ENCODE results near the gene MSLN. TPM values are rescaled to one million over a fixed set of nuclear protein-coding genes. Genes with fewer than 3 reads are reported as not detected.
"Not testable (repeated sequence)": the region's sequence is repeated elsewhere in the genome, so short reads cannot be mapped to it uniquely, and the experiment has no call there.

Gene MSLN
- total RNA-seq, 4 donors from 2014 or later = 1.5 TPM; not detected in 3

DNA sequence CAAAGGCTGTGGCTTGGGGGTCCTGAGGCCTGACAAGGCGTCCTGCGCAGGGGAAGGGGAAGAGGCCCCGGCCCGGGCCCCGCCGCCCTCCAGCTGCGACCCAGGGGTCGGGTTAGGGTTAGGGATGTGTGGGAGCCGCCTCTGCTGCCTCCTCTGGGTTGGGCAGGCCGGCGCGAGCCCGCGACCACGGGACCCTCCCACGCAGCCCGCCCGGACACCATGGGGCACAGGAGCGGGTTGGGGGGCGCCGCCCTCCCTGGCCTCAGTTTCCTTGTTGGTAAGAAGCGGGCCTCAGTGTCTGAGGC lies 20.1 kb upstream of the MSLN start:
- no peak for DNase-seq (ENCODE audit: low spot score in 2 of 2)
- Histone ChIP-seq H3K27me3 (peaks cover 0 to 3% of the 10 kb centered on the region in 2 donors), H3K36me3 (peaks cover 0 to 42% (median 0%) of the 10 kb centered on the region in 3 donors), H3K4me1 (peaks cover 0 to 16% (median 14%) of the 10 kb centered on the region in 4 donors), H3K4me3 (peak overlapping the region; percentile 75 to 100 (median 94)), H3K9me3 (no peaks in the 10 kb centered on the region), H3K27ac (peak overlapping the region; percentile 24 to 87 (median 76))
- WGBS, 2 donors = 0% methylated on average over 6 of the region's 22 CpGs; no CpG with 5 or more reads in 1 of the 2 donors
- TF ChIP-seq EP300 (IDR thresholded peaks at IDR 0.05) (no peak), POLR2A (IDR thresholded peaks at IDR 0.05) (no peak)
- TF ChIP-seq, protein P1, sequence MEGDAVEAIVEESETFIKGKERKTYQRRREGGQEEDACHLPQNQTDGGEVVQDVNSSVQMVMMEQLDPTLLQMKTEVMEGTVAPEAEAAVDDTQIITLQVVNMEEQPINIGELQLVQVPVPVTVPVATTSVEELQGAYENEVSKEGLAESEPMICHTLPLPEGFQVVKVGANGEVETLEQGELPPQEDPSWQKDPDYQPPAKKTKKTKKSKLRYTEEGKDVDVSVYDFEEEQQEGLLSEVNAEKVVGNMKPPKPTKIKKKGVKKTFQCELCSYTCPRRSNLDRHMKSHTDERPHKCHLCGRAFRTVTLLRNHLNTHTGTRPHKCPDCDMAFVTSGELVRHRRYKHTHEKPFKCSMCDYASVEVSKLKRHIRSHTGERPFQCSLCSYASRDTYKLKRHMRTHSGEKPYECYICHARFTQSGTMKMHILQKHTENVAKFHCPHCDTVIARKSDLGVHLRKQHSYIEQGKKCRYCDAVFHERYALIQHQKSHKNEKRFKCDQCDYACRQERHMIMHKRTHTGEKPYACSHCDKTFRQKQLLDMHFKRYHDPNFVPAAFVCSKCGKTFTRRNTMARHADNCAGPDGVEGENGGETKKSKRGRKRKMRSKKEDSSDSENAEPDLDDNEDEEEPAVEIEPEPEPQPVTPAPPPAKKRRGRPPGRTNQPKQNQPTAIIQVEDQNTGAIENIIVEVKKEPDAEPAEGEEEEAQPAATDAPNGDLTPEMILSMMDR (IDR thresholded peaks at IDR 0.05) = no peak

DNA sequence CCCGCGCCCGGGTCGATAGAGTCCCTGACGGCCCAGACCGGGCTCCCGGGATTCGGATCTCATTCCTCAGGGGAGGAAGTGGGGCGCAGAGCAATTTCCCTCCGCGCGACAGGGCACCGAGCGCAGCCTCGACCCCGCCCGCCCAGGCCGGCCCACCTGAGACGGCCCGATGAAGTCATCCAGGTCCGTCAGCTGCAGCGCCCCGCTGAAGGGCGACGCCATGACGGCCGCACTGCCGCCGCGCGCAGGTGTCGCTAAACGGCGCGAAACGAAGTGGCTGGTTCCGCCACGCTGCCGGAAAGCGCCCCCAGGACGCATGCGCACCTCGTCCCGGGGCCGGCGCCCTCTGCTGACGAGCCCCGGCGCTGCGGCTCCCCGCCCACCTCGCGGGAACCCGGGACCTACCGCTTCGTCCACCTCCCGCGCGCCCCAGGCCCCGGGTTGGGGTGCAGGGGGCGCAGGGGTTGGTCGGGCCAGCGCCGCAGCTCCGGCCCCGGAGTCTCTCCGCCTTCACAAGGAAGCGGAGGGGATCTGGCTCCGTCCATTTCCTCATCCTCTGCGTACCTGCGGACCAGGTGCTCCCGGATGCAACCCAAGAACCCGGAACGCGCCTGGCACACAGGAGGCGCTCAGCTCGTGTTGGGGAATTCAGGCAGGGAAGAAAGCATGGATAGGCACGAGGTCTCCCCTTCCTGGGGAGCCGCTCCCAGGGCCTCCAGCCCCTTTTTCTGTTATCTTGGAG lies 19.6 kb upstream of the MSLN start, which contains the start of gene CIAO3:
Gene CIAO3, minus strand, starts transcription at position 234 of the 742 bp plus-strand sequence. Its CDS starts 12 bp downstream, at position 222.
- H3K27me3 ChIP-seq = peaks cover 0 to 3% of the 10 kb centered on the region in 2 donors
- TF ChIP-seq, protein P1 (IDR thresholded peaks at IDR 0.05) = peak; percentile 94 to 99 (median 98)
- peak in 1 of 2 donors; percentile 56 for TF ChIP-seq POLR2A (IDR thresholded peaks at IDR 0.05)
- TF ChIP-seq EP300 (IDR thresholded peaks at IDR 0.05) = peak; percentile 88 to 100
- 3% methylated on average over 7 to 15 of the region's 79 CpGs for WGBS, 2 donors
- H3K27ac ChIP-seq = peak within 1 kb of the TSS; percentile 24 to 87 (median 76)
- peaks cover 0 to 37% (median 0%) of the 10 kb centered on the region in 3 donors for H3K36me3 ChIP-seq
- H3K9me3 ChIP-seq = no peaks in the 10 kb centered on the region
- DNase-seq (ENCODE audit: low spot score in 2 of 2) = peak; percentile 66 to 74
- peaks cover 0 to 16% (median 14%) of the 10 kb centered on the region in 4 donors for H3K4me1 ChIP-seq
- peak within 1 kb of the TSS; percentile 75 to 100 (median 94) for H3K4me3 ChIP-seq

DNA sequence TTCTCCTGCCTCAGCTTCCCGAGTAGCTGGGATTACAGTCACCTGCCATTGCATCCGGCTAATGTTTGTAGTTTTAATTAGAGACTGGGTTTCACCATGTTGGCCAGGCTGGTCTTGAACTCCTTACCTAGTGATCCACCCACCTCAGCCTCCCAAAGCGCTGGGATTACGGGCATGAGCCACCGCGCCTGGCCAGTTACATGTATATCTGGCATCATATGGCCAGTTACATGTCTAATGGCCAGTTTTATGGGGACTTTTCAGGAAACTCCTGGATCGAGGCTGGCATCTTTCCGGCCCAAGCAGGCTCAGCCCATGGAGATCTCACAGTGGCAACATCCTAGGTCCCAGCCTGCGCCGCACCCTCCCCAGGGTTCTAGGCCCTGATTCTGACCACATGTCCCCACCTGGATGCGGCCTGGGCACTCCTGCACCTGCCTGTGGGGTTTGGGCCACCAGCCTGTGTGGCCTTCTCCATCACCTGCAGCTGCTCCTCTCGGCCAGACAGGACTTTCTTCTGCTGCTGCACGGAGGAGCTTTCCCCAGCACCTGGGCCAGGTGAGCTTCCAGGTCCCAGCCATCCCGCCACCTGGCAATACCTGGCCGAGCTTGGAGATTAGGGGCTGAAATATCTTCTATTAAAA lies 18.4 kb upstream of the MSLN start:
- Histone ChIP-seq H3K4me1 (peaks cover 0 to 16% (median 14%) of the 10 kb centered on the region in 4 donors), H3K36me3 (peaks cover 0 to 25% (median 0%) of the 10 kb centered on the region in 3 donors), H3K9me3 (no peaks in the 10 kb centered on the region), H3K4me3 (no peak overlapping the region), H3K27ac (no peak overlapping the region), H3K27me3 (peaks cover 0 to 3% of the 10 kb centered on the region in 2 donors)
- TF ChIP-seq EP300 (IDR thresholded peaks at IDR 0.05) (no peak), POLR2A (IDR thresholded peaks at IDR 0.05) (no peak)
- TF ChIP-seq, protein P1 (IDR thresholded peaks at IDR 0.05) = no peak
- no peak for DNase-seq (ENCODE audit: low spot score in 2 of 2)
- 88 to 90% methylated on average over 15 of the region's 15 CpGs for WGBS, 2 donors

DNA sequence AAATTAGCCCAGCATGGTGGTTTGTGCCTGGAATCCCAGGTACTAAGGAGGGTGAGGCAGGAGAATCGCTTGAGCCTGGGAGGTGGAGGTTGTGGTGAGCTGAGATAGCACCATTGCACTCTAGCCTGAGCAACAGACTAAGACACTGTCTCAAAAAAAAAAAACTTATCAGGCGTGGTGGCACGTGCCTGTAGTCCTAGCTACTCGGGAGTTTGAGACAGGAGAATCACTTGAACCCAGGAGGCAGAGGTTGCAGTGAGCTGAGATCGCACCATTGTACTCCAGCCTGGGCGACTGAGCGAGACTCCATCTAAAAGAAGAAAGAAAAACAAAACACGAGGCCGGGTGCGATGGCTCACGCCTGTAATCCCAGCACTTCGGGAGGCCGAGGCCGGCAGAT lies 17.6 kb upstream of the MSLN start:
- DNase-seq (ENCODE audit: low spot score in 2 of 2); H3K4me3 ChIP-seq; H3K9me3 ChIP-seq; H3K27ac ChIP-seq; H3K27me3 ChIP-seq: not testable (repeated sequence)
- H3K36me3 ChIP-seq = peaks cover 0 to 18% (median 0%) of the 10 kb centered on the region in 3 donors
- H3K4me1 ChIP-seq = peaks cover 0 to 16% (median 14%) of the 10 kb centered on the region in 4 donors
- 74 to 76% methylated on average over 14 of the region's 14 CpGs for WGBS, 2 donors

DNA sequence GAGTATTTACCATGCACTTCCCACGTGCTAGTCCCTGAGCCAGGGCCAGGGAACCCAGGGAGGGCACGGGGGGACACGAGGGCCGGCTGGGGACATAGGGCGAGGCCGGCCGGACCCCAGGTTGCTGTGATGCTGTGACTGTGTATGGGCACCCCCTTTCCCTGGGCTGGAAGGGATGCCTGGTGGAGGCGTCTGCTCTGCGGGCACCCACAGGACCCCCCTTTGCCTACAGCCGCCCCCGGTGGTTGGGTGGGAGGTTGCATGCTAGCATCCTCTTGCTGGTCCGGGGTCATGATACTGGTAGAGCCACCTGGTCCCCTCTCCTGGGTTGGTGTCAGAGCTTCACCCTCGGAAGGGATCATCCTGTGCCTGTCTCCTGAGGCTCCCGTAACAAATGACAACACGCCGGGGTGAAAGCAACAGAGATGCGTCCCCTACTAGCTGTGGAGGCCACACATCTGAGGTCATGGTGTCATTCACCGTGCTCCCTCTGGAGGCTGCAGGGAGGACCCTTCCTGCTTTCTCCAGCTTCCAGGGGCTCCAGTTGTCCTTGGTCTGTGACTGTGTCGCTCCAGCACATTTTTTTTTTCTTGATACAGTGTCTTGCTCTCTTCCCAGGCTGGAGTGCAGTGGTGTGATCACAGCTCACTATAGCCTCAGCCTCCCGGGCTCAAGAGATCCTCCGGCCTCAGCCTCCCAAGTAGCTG lies 16.6 kb upstream of the MSLN start:
- no peak for DNase-seq (ENCODE audit: low spot score in 2 of 2)
- Histone ChIP-seq H3K27ac (no peak overlapping the region), H3K4me1 (peaks cover 0 to 16% (median 14%) of the 10 kb centered on the region in 4 donors), H3K4me3 (no peak overlapping the region), H3K27me3 (peaks cover 0 to 3% of the 10 kb centered on the region in 2 donors), H3K9me3 (no peaks in the 10 kb centered on the region), H3K36me3 (peaks cover 0 to 7% (median 0%) of the 10 kb centered on the region in 3 donors)
- WGBS, 2 donors = 72 to 75% methylated on average over 17 to 18 of the region's 21 CpGs
- TF ChIP-seq, protein P1 (IDR thresholded peaks at IDR 0.05) = no peak
- no peak for TF ChIP-seq POLR2A (IDR thresholded peaks at IDR 0.05)
- TF ChIP-seq EP300 (IDR thresholded peaks at IDR 0.05) = no peak

Measured in tibial nerve (tissue), 4 donors.